NCI-H2196 (cell line): ENCODE results near the gene EZH2.

Experiments used
- DNase-seq: peaks from one replicate; lab custom pipeline; 2025; ENCODE audit not compliant: unreplicated experiment; lab: John Stamatoyannopoulos, UW

Gene EZH2

DNA sequence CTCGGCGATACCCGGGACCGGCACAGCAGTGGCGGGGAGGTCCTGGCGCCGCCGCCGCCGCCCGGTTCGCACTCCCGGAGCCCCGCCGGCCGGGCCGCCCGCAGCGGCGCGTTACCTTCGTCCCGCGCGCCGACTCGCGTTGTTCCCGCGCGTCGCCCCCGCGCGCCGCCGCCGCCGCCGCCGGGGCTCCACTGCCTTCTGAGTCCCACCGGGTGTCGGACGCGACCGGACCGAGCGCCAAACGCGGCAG is at the start of gene EZH2:
TSS of gene EZH2 (minus strand) at position 243 of the 250 bp plus-strand sequence. CDS start 36,993 bp downstream, outside the sequence.
- no peak for DNase-seq

DNA sequence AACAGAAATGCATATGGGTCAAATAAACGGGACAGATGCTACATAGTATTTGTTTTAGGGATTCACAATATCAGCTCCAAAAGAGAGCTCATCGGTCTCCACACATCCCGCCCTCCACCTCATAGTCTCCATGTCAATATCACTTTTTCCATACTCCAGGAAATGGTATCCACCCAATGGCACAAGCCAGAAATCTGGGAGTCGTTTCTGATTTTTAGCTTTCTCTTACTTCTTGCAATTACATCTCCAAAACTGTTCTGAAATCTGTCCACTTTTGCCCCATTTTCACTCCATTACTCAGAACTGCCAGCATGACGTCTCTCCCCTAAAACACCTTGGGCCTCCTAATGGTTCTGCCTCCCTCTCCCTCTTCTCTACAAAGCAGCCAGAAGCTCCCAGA is 47.4 kb upstream of the EZH2 start:
- no peak for DNase-seq

DNA sequence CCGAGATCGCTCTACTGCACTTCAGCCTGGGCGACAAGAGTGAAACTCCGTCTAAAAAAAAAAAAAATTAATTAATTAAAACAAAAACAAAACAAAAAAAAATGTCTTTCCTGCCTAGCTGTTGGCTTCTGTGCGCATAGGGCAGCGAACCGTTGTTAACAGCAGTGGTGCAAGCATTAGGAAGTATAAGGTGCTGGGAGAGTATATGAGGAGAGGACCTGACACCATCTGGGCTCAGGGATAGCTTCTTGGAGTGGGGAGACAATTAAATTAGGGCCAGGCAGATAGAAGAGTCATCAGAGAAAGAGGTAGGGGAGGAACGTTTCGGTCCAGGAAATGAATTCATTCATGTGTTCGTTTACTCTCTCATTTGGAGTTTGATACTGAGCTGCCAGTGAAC is 46.2 kb upstream of the EZH2 start:
- no peak for DNase-seq

DNA sequence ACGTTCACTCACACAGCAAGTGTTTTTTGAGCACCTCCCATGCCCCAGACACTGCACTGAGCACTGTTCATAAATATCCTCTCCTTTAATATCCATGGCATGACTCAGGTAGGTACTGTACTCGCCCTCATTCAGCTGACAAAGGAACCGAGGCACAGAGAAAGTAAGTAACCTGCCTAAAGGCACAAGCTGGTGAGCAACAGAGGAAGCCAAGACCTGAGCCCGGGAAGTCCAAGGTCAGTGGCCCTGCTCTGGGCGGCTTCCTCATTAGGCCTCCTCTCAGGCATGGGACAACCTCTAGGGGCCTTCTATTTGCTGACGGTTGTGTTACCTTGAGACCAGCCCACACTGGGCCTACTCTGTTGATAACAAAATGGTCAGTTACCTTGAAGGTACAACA is 45.1 kb upstream of the EZH2 start:
- DNase-seq, result no peak

DNA sequence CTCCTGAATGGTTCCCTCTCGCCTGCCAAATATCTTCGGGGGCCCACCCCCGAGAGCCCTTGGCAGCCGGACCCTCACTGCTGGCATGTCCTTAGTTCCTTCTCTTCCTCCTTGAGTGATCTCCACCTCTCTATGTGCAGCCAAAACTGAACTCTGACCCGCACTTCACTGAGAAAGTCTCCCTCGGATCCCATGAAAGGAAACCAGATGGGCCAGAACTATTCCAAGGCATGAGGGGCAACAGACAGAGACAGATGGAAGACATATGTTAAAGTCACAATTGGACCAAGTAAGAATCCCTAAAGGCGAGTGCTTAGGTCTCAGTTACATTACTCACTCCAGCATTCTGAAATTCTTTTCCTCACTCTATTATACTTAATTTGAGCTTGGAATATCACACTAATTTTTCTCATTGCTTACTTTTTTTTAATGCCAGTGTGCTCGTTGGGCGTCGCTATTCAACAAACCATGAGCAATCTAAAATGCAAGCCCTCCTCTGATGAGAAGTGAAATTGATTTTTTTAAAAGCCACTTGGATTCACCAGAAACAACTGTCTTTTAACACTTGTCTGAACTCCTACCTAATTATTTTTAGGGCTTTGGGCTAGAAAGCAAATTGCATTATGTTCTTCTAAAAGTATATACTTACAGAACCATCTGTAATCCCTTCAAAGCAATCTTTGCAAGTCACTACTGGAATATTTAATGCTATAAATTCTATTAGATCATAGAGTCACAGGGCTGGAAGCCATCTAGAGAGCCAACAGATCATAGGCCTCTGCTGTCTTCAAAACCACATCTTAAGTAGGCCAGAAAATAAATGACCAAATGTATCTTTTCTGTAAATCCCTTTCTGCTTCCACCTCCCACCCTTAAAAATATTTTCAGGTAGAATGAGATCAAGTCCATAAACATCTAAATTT is 43.3 kb upstream of the EZH2 start:
- DNase-seq, result no peak

DNA sequence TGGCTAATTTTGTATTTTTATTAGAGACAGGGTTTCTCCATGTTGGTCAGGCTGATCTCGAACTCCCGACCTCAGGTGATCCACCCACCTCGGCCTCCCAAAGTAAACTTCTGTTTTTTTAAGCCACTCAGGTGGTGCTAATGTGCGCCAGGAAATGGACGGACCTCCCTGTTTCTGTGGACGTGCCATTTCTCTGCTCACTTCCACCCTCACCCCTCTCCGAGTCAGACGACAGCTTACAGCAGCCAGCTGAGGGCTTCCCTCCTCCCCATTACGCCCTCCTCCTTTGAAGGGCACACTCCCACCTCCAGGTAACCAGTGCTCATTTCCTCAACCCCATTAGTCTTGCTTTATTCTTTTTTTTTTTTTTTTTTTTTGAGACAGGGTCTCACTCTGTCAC is 41.7 kb upstream of the EZH2 start:
- no peak for DNase-seq

DNA sequence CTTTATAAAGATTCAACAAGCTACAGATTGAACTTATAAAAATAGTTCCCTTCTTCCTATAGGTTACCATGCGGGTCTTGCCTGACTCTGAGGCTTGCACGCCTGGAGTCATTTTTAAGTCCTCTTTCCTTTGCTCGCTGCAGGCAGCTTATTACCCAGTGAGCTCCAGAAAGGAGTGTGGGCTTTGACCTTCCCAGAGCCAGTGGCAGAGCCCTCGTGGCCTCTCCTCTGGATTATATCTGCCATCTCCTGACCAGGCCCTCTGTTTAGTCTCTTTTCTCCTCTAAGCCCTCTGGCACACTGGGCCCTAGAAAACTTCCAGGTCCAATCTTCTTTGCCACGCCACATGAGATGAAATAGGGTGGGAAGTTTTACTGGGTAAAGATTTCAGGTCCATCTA is 39.9 kb upstream of the EZH2 start:
- DNase-seq, result no peak

DNA sequence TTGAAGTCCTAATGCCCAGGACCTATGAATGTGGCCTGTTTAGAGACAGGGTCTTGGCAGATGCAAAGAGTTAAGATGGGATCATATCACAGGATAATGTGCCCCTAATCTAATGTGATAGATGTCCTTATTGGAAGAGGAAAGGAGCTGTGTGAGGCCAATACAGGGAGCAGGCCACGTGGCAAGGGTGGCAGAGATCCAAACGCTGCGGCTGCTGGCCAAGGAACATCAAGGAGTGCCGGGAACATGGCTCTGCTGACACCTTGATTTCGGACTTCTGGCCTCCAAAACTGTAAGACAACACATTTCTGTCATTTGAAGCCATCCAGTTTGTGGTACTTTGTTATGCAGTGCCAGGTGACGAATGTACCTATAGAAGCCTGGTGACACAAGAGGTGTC is 37.7 kb upstream of the EZH2 start:
- DNase-seq, result no peak

DNA sequence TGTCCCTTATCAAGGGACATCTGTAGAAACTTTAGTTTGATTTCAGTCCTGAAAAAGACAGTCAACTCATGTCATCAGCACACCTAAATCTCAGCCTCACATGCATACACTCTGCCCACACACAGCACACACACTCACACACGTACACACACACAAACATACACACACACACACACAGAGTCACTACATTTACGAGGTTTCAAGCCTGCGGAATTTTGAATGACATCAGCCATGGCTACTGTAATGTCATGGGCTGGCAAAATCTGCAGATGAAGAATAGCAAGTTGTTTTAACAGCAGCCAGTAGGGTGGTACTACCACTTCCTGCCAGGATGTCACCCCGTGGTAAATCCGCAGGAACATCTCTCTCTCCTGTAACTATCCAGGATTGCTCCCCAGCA is 37.1 kb upstream of the EZH2 start:
- no peak for DNase-seq

DNA sequence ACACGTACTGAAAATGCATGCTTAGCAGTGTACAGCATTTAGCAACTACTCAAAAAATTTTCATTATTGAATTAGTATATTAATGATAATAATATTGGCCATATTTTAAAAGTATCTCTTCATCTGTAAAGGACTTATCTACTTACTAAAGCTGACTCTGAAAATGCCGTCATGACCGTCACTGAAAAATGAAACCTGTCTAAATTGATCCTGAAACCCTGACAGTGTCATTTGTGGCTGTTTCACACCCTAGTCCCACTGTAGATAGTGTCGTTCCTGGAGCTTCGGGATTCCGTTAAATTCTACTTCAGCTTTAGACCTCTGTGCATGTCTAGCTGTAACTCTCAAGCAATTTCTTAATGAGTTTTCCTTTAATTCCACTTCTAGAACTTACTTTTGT is 35.8 kb upstream of the EZH2 start:
- DNase-seq, result no peak

DNA sequence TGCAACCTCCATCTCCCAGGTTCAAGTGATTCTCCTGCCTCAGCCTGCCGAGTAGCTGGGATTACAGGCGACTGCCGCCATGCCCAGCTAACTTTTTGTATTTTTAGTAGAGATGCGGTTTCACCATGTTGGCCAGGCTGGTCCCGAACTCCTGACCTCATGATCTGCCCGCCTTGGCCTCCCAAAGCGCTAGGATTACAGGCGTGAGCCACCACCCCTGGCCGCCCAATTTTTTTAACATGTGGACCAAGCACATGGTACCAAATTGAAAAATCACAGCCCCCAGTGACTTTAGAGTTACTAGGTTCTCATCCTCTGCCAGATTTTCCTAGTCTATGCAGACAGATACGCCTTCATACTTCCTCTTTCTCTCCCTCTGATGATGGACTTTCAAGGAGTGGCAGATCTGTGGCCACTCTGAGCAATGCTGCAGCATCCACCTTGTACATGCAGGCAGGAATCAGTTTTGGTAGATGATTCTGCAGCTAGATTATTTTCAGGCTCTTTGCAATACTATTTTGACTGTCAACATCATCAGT is 34.0 kb upstream of the EZH2 start:
- DNase-seq, result no peak

DNA sequence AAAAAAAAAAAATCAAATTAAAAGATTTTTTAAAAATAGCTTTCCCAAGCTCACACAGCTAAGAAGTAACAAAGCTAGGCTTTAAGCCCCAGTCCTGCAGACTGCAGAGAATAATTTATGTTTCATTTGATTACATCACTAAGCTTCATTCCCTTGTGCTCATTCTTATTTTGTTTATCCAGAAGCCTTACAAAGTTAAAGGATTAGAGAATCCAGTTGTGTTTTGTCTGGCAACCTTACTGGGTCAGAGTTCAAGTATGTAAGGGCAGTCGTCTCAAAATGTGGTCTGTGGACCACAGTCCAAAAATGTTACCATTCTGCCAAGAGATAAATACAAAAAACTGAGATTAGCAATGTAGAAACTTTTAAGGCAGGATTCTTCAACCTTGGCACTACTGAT is 32.1 kb upstream of the EZH2 start:
- DNase-seq, result no peak

DNA sequence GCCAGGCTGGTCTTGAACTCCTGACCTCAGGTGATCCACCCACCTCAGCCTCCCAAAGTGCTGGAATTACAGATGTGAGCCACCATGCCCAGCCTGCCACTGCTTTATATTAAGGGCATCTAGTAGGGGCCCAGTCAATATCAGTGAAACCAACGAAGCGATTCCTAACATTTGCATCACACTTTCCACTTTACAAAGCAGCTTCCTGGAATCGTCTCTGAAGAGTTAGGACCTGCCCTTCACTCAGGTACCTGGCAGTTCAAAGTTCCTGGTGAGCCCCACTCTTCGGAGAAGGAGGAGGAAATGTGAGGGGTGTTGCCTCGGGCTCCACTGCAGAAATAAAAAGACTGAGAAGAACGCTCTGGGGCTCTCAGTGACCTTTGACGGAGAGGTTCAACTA is 31.1 kb upstream of the EZH2 start:
- DNase-seq, result no peak

DNA sequence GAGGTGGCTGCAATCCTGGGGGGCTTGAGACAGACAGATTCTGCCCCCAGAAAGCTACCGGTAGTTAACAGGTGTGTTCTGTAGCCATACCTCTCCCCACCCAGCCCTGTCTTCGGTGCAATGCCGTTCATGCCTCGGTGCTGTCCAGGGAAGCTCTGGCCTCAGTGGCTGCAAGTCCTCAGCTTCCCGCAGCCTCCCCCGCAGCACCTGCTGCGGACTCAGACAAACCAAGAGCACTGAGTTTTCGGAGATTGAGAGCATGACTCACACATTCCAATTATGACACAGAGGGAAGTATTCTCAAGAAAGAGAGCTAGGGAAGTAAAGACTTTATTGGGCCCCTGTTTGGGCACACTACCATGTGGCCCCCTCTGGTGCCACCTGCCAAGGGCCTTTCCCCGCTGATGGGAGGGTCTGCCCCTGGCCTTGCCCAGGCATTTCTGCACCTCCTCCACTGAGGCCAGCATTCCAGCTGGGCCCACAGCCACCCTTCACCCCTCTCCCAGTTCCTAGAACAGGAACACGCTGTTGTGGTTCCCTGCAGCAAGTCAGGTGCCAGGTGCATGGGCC is 30.2 kb upstream of the EZH2 start:
- DNase-seq, result no peak

DNA sequence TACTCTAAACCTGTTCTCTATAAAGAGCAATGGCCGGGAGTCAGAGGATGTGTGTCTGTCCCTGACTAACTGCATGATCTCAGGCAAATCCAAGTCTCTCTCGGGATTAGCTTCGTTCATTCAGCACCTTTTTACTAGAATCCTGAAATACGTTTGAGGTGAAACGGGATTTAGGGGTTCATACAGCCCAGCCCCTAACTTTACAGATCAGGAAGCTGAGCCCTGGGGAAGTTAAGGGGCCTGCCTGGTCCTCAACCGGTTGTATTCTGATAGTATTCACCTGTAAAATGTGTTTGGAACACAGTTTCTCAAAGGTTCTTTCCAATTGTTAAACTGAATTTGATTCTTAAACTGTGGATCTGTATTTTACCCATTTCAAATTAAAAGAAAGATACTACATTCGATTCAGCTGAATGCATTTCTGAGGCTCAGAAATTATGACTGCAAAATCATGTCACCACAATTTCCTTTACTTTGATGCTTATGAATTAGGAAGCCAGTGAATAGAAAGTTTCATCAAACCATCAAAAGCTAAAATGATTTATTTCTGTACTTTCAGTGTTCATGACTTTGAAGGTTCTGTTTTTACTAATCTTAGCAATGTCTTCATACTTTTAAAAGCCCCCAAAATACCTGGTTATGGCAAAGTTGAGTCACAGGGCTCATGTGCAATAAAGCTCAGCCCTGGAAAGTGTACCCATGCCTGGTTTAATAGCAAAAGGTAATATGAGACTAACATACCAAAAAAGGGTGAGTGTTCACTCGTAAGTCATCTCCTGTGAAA is 28.9 kb upstream of the EZH2 start:
- no peak for DNase-seq

DNA sequence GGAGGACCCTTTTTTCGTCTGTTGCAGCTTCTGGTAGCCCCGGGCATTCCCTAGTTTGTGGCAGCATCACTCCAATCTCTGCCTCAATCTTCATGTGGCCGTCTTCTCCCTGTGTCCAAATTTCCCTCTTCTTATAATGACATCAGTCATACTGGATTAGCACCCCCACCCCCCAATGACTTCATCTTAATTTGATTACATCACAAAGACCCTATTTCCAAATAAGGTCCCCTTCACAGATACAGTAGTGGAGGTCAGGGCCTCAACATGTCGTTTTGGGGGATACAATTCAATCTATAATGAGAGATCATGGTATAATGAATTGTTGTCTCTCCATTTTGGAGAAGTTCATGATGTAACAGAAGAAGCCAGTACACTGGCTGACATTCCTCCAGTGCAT is 28.1 kb upstream of the EZH2 start:
- DNase-seq, result no peak

DNA sequence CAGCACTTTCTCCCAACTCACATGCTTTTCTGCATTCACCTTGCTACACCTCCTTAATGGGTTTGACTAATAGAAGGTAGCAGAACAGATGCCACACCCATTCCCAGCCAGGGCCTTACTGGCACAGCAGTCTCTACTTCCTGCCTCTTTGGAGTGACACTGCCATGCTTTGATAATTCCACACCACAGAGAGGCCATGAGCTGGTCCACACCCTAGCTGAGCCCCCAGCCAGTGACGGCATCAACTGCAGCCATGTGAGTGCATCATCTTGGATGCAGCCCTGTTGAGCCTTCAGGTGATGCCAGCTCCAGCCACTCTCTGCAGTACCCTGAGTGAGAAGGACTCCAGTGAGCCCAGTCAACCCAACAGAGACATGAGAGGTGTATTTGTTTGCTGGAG is 27.5 kb upstream of the EZH2 start:
- no peak for DNase-seq

DNA sequence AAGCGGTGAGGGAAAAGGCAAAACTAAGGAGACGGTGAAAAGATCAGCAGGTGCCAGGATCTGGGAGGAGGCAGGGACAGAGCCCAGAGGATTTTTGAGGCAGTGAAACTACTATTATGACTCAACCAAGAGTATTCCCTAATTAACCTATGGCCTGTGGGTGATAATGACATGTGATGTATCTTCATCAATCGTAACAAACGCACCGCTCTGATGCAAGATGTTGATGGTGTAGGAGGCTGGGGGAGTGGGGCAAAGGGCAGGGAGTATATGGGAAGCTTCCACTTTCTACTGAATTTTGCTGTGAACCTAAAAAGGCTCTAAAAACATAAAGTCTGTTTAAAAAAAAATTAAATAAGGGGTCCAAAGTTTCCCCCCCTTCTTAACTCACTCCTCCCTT is 25.5 kb upstream of the EZH2 start:
- DNase-seq, result no peak

DNA sequence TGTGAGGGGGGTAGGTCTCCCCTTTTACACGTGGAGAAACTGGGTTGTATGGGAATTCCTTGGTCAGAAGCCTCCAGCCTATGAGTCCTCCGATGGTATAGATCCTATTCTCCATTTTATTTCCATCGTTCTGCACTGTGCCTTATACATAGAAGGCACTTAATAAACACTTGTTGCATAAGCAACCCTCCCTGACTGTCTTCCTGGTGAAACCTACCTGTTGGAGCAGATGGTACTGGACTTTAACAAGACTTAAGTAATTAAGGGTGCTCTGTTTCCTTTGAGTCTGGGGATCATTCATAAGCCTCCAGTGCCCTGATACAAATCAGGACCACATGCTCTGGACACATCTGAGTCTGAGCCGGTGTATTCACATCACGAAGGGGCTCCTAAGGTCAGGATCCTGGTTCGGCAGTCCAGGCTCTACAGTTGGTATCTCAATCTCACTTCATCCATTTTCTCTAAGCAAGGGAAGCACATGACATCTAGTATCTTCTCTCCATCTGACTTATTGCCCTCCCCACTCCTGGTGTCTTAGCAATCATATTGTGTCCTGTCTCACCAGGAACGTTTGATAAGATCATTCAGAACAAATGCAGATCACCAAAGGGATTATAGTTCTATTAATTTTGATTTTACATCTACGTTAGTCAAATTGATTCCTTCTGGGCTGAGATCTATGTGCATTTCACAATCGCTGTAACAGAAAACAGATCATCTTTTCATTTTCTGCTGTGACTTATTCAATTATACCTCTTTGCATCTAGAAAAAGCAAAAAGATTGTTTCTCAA is 22.8 kb upstream of the EZH2 start:
- DNase-seq, result no peak

DNA sequence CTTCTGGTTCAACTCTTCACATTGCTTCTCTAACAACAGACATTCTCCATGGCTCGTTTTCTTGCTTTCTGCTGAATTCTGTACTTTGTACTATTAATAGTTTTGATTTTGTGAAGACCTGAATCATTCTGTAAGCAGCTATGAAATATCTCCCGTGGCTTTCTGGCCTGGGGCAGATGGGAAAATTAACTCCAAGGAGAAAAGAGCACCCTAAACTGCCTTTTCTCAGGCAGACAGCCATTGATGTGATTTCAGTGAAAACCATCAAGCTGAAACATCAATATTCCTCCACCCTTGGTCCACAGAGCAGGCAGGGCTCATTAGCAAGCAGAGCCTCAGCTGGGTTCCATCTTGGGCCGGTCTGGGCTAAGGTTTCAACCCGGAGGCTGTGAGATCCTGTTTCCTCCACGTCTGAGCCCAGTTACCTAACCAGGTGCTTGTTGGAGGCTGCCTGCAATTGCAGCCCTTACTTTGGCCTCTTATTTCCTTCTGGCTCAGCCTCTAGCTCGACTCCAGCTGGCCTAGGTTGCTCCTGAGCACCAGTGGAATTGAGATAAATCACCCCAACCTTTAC is 21.1 kb upstream of the EZH2 start:
- peak; percentile 32 for DNase-seq

DNA sequence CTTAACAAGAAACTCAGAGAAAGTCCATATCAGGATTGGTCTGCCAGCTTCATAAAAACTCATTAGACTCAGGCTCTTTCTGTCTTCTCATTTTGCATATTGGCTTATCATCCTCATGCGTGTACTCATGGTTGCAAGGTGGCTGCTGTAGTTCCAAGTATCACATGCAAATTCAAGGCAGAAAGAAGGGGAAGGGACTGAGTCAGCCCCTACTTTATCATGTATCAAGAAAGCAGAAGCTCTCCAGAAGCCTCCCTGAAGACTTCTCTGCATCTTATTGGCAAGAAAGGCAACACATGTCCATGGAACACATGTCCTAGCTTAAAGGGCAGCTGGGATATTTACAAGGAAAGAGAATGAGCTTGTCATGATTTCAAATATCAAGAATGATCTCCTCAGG is 19.4 kb upstream of the EZH2 start:
- DNase-seq, result no peak
